HepG2 (cell line): ENCODE data around the gene MINDY3. TPM values are rescaled to one million over a fixed set of nuclear protein-coding genes. Genes with fewer than 3 reads are reported as not detected.

Experiments
- ATAC-seq: fragments of 200-7000 bp; cut with Tn5 transposase; 3 replicates; pipeline ENCODE4 v1.9.1; 2020; ENCODE audit warnings: mild to moderate bottlenecking, moderate library complexity
- BruUV-seq: library from RNA; stranded (reverse); fragments of 400-500 nt; replicated peaks from 2 replicates; lab custom pipeline; 2021; lab: Mats Ljungman, UMichigan
- CTCF ChIA-PET: fragments of 300-600 bp; formaldehyde crosslinking; extraction: SDS; loops from one replicate; lab custom pipeline; 2021; ENCODE audit warnings: low total read pairs, inconsistent platforms, low intra/inter-chr PET ratio; lab: Yijun Ruan, JAX
- POLR2A ChIA-PET: fragments of 350-600 bp; sonication (Branson Sonifier 250); formaldehyde crosslinking; loops from one replicate; lab custom pipeline; 2020; ENCODE audit warnings: antibody characterized with exemption, inconsistent platforms; lab: Yijun Ruan, JAX
- DNase-seq: peaks from one replicate; pipeline ENCODE4 v3.0.0-alpha.2; 2015; ENCODE audit warnings: low spot score
- FAIRE-seq: peaks from 3 replicates; lab custom pipeline; 2011; peaks lifted over from hg19 to GRCh38; lab: Jason Lieb, UNC
- H2AFZ ChIP-seq: one replicate; pipeline ENCODE4 v1.6.1; 2011; ENCODE audit warnings: low read length, inconsistent platforms
- H3K27ac ChIP-seq: fragments of 300-600 bp; 3 replicates; pipeline ENCODE4 v1.8.0; 2011; ENCODE audit warnings: mixed run types, mild to moderate bottlenecking, mixed read lengths, low read length, inconsistent platforms; ENCODE audit not compliant: insufficient read depth; ENCODE audit errors: extremely low read length
- H3K27me3 ChIP-seq, 2 experiments: fragments of 200-600 bp in 1 of 2; 2 replicates in 1 of 2; 3 replicates in 1 of 2; pipeline versions ENCODE4 v1.6.0 to v1.8.0; 2011; ENCODE audit warnings: low read length in 2 of 2, mild to moderate bottlenecking in 2 of 2, moderate library complexity in 2 of 2, inconsistent platforms in 1 of 2; ENCODE audit not compliant: insufficient read depth in 2 of 2, control insufficient read depth in 1 of 2
- H3K36me3 ChIP-seq, 2 experiments: fragments of 200-600 bp in 1 of 2; replicated peaks in 1 of 2; 2 replicates in 1 of 2; 3 replicates in 1 of 2; pipeline versions ENCODE4 v1.5.1 to v1.8.0; 2011; ENCODE audit warnings: low read length in 2 of 2, inconsistent platforms in 1 of 2; ENCODE audit not compliant: insufficient read depth in 2 of 2, control insufficient read depth in 1 of 2
- H3K4me1 ChIP-seq: 2 replicates; pipeline ENCODE4 v1.5.1; 2012; ENCODE audit warnings: low read length, inconsistent platforms; ENCODE audit not compliant: insufficient read depth
- H3K4me2 ChIP-seq: 2 replicates; pipeline ENCODE4 v1.6.0; 2011; ENCODE audit warnings: low read depth, low read length, inconsistent platforms
- H3K4me3 ChIP-seq, 3 experiments: fragments of 200-600 bp in 1 of 3; sonication (generic), shearing (Covaris generic) in 1 of 3; replicated peaks in 1 of 3; 2 replicates each; pipeline ENCODE4 v1.5.1; 2011 to 2016; ENCODE audit warnings: low read length in 3 of 3, inconsistent platforms in 2 of 3, low read depth in 2 of 3, mild to moderate bottlenecking in 2 of 3, control low read depth in 1 of 3, mixed read lengths in 1 of 3; ENCODE audit not compliant: insufficient read depth in 1 of 3
- H3K79me2 ChIP-seq: one replicate; pipeline ENCODE4 v1.6.1; 2011; ENCODE audit warnings: low read length, inconsistent platforms; ENCODE audit not compliant: insufficient read depth
- H3K9ac ChIP-seq: 2 replicates; pipeline ENCODE4 v1.6.0; 2011; ENCODE audit warnings: mild to moderate bottlenecking, low read depth, low read length, inconsistent platforms; ENCODE audit not compliant: insufficient read depth
- H3K9me3 ChIP-seq: 2 replicates; pipeline ENCODE4 v1.5.1; 2012; ENCODE audit warnings: mild to moderate bottlenecking, low read length
- H4K20me1 ChIP-seq: 2 replicates; pipeline ENCODE4 v1.6.0; 2011; ENCODE audit warnings: inconsistent platforms, mild to moderate bottlenecking, low read length, moderate library complexity; ENCODE audit not compliant: insufficient read depth
- ARHGAP35 ChIP-seq: sonication (generic); formaldehyde crosslinking; IDR thresholded peaks from 2 replicates; pipeline ENCODE4 v1.9.0; 2022; ENCODE audit warnings: mild to moderate bottlenecking, inconsistent platforms, moderate library complexity, missing genetic modification reagents, borderline replicate concordance
- CBX1 ChIP-seq: IDR thresholded peaks from one replicate; pipeline ENCODE4 v1.6.1; 2016; ENCODE audit warnings: antibody characterized with exemption, low read depth
- CC2D1A ChIP-seq: sonication (generic); formaldehyde crosslinking; IDR thresholded peaks from 2 replicates; pipeline ENCODE4 v1.8.1; 2023; ENCODE audit warnings: mild to moderate bottlenecking, missing genetic modification reagents
- CHD2 ChIP-seq: IDR thresholded peaks from 2 replicates; pipeline ENCODE4 v1.6.1; 2011; ENCODE audit warnings: low read depth, low read length, improper control_type of control experiment
- CREB3 ChIP-seq: sonication (generic); formaldehyde crosslinking; IDR thresholded peaks from 2 replicates; pipeline ENCODE4 v1.5.0; 2020; ENCODE audit warnings: missing genetic modification reagents
- GPN1 ChIP-seq: sonication (generic); formaldehyde crosslinking; IDR thresholded peaks from 2 replicates; pipeline ENCODE4 v1.5.1; 2020; ENCODE audit warnings: missing genetic modification reagents, borderline replicate concordance
- HNRNPK ChIP-seq: fragments of 200-400 bp; formaldehyde crosslinking; IDR thresholded peaks from 2 replicates; pipeline ENCODE4 v1.6.1; 2018; ENCODE audit warnings: low read length, low read depth, moderate library complexity, mild to moderate bottlenecking; ENCODE audit not compliant: poor library complexity, severe bottlenecking
- HOXA5 ChIP-seq: sonication (generic); formaldehyde crosslinking; IDR thresholded peaks from 2 replicates; pipeline ENCODE4 v1.4.0; 2020; ENCODE audit warnings: missing genetic modification reagents
- IRX3 ChIP-seq: sonication (generic); formaldehyde crosslinking; IDR thresholded peaks from 2 replicates; pipeline ENCODE4 v1.8.1; 2023; ENCODE audit warnings: mild to moderate bottlenecking, low read depth, missing genetic modification reagents, borderline replicate concordance
- KLF6 ChIP-seq: IDR thresholded peaks from 2 replicates; pipeline ENCODE4 v1.8.0; 2016; ENCODE audit warnings: missing biosample characterization, missing genetic modification reagents
- SOX5 ChIP-seq: IDR thresholded peaks from 2 replicates; pipeline ENCODE4 v1.6.1; 2016; ENCODE audit warnings: borderline replicate concordance
- SPEN ChIP-seq: sonication (generic); formaldehyde crosslinking; IDR thresholded peaks from 2 replicates; pipeline ENCODE4 v1.5.1; 2020; ENCODE audit warnings: low read depth, mild to moderate bottlenecking, missing genetic modification reagents
- TBX3 ChIP-seq: fragments of 450-650 bp; IDR thresholded peaks from 2 replicates; pipeline ENCODE4 v1.6.1; 2017; ENCODE audit warnings: antibody characterized with exemption, mild to moderate bottlenecking, inconsistent platforms, borderline replicate concordance
- ZC3H4 ChIP-seq: sonication (generic); formaldehyde crosslinking; IDR thresholded peaks from 2 replicates; pipeline ENCODE4 v1.4.0; 2020; ENCODE audit warnings: missing genetic modification reagents, borderline replicate concordance
- ZKSCAN1 ChIP-seq: fragments of 150-350 bp; IDR thresholded peaks from 2 replicates; pipeline ENCODE4 v1.6.1; 2014; ENCODE audit warnings: low read length
- ZNF160 ChIP-seq: sonication (generic); formaldehyde crosslinking; IDR thresholded peaks from 2 replicates; pipeline ENCODE4 v1.8.0; 2022; ENCODE audit warnings: mild to moderate bottlenecking, inconsistent platforms, missing genetic modification reagents
- ZNF263 ChIP-seq: sonication (generic); formaldehyde crosslinking; IDR thresholded peaks from 2 replicates; pipeline ENCODE4 v1.4.0; 2020; ENCODE audit warnings: missing genetic modification reagents
- ZNF343 ChIP-seq: sonication (generic); formaldehyde crosslinking; IDR thresholded peaks from 2 replicates; pipeline ENCODE4 v1.4.0; 2020; ENCODE audit warnings: mild to moderate bottlenecking, missing genetic modification reagents
- ZNF460 ChIP-seq: sonication (generic); formaldehyde crosslinking; IDR thresholded peaks from 2 replicates; pipeline ENCODE4 v1.5.1; 2020; ENCODE audit warnings: missing genetic modification reagents, mild to moderate bottlenecking, borderline replicate concordance
- ZNF552 ChIP-seq: sonication (generic); formaldehyde crosslinking; IDR thresholded peaks from 2 replicates; pipeline ENCODE4 v1.9.0; 2022; ENCODE audit warnings: missing genetic modification reagents, mild to moderate bottlenecking, borderline replicate concordance
- ZNF737 ChIP-seq: sonication (generic); formaldehyde crosslinking; IDR thresholded peaks from 2 replicates; pipeline ENCODE4 v1.5.0; 2020; ENCODE audit warnings: missing genetic modification reagents, mild to moderate bottlenecking, borderline replicate concordance
- ZNF761 ChIP-seq: sonication (generic); formaldehyde crosslinking; conservative IDR thresholded peaks from 2 replicates; pipeline ENCODE4 v1.4.0; 2020; ENCODE audit warnings: mild to moderate bottlenecking, missing genetic modification reagents
- ZSCAN22 ChIP-seq: sonication (generic); formaldehyde crosslinking; IDR thresholded peaks from 2 replicates; pipeline ENCODE4 v1.4.0; 2020; ENCODE audit warnings: mild to moderate bottlenecking, missing genetic modification reagents
- WGBS: methylation state at CpG from one replicate; pipeline ENCODE4 v1.1.6; 2017; ENCODE audit warnings: low lambda C conversion rate; 5-methylcytosine and 5-hydroxymethylcytosine counted together
- in situ Hi-C: cut with HindIII; loops from 2 replicates; pipeline ENCODE4 v1.10.0; 2017; ENCODE audit warnings: low pct_unique_long_range_greater_than_20kb; ENCODE audit not compliant: extremely low pct_ligation_motif_present
- intact Hi-C: fragments of 100-400 bp; cut with micrococcal nuclease; formaldehyde crosslinking; loops from one replicate; pipeline ENCODE4 v1.10.0; 2022; ENCODE audit not compliant: unreplicated experiment
- polyA plus RNA-seq, 8 experiments: library from polyadenylated mRNA; depleted of rRNA in 3 of 8; stranded (reverse) in 7 of 8; unstranded in 1 of 8; fragments of >200 nt; fragmentation: Illumina TruSeq in 4 of 8; extraction: Trizol in 4 of 8; gene quantifications; 2 replicates each; pipeline versions ENCODE4 v1.2.1 to v1.2.3, GENCODE V29; 2011 to 2016; ENCODE audit warnings: low read depth in 4 of 8, missing spikeins in 1 of 8, mixed read lengths in 1 of 8; ENCODE audit not compliant: insufficient read depth in 1 of 8
- total RNA-seq, 5 experiments: library from RNA; depleted of rRNA; stranded (reverse); fragments of >200 nt; fragmentation: Illumina TruSeq; extraction: Trizol; gene quantifications; 2 replicates each; pipeline ENCODE4 v1.2.3, GENCODE V29; 2016; ENCODE audit warnings: low read depth in 1 of 5

The MINDY3 gene
- total and polyA plus RNA-seq, 2 of the 13 experiments (the other 11 are each of a cell fraction or from before 2014, with no cell fraction given): 6.4 to 17.5 TPM

- TF ChIP-seq ZKSCAN1 (no peak), ZNF160 (CRISPR knock-in tag) (no peak), SOX5 (CRISPR knock-in tag) (no peak)
Observed at GRCh38 chr10:15738270-15738925, 121.9 kb downstream of the MINDY3 start (continued).

GRCh38 chr10:15737656-15738055 is 122.7 kb downstream of the MINDY3 start:
- in situ Hi-C loops: no loop called here
- no peaks in the 10 kb centered on the region for H4K20me1 ChIP-seq
- H3K27ac ChIP-seq: no peak overlapping the region
- no peak overlapping the region for H3K4me3 ChIP-seq
- CTCF ChIA-PET: no interaction called here
- peaks cover 0 to 6% of the 10 kb centered on the region in 2 experiments; a peak in 2 of 5 replicates for H3K27me3 ChIP-seq
- no peak for FAIRE-seq
- TF ChIP-seq KLF6 (CRISPR knock-in tag) (no peak), ZSCAN22 (CRISPR knock-in tag) (no peak), ZNF263 (CRISPR knock-in tag) (no peak), ZNF761 (no peak), ZC3H4 (no peak), CHD2 (no peak), GPN1 (no peak), ZNF552 (CRISPR knock-in tag) (no peak), IRX3 (no peak), HNRNPK (no peak), TBX3 (no peak), CBX1 (no peak), CREB3 (CRISPR knock-in tag) (no peak), ZNF343 (CRISPR knock-in tag) (no peak), CC2D1A (no peak), SPEN (no peak), ARHGAP35 (CRISPR knock-in tag) (no peak), HOXA5 (CRISPR knock-in tag) (no peak), ZNF737 (no peak), ZNF460 (CRISPR knock-in tag) (no peak)
- H3K4me2 ChIP-seq: no peak overlapping the region
- POLR2A ChIA-PET: no interaction called here
- no peak overlapping the region for H3K9ac ChIP-seq
- H3K36me3 ChIP-seq: no peaks in the 10 kb centered on the region
- H2AFZ ChIP-seq: no peak overlapping the region
- no peaks in the 10 kb centered on the region for H3K4me1 ChIP-seq
- intact Hi-C loops: no loop called here
- no peaks in the 10 kb centered on the region for H3K9me3 ChIP-seq
- BruUV-seq: no TSS peak
- 59% methylated on average over 5 of the region's 5 CpGs for WGBS
- H3K79me2 ChIP-seq: no peaks in the 10 kb centered on the region
- ATAC-seq: no peak
- no peak for DNase-seq
